HG02970 (cell line): ENCODE measurements around the gene NALCN.

Source experiments
- ATAC-seq: cut with Tn5 transposase; IDR thresholded peaks from one replicate; pipeline ENCODE4 v1.9.1; 2021; ENCODE audit warnings: mild to moderate bottlenecking, moderate library complexity, moderate number of reproducible peaks; ENCODE audit not compliant: unreplicated experiment, low FRiP score

Gene NALCN

DNA sequence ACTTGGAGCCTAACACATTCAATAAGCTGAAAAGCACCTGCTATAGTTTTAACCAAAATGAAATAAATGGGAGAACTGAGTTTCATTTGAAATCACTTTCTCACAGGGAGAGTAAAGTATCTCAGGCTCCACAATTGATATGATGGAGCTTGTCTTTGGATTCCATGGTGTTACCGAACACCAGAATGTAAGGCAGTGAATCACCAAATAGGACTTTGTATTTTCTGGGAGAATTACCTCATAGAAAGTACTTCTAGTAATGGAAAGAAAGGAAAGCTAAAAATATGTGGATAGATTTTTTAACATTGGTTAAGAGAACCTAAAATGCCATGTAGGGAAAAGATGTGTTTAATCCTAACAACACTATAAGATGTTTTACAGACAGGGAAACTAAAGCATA is 123.6 kb downstream of the NALCN start:
- ATAC-seq = no peak

DNA sequence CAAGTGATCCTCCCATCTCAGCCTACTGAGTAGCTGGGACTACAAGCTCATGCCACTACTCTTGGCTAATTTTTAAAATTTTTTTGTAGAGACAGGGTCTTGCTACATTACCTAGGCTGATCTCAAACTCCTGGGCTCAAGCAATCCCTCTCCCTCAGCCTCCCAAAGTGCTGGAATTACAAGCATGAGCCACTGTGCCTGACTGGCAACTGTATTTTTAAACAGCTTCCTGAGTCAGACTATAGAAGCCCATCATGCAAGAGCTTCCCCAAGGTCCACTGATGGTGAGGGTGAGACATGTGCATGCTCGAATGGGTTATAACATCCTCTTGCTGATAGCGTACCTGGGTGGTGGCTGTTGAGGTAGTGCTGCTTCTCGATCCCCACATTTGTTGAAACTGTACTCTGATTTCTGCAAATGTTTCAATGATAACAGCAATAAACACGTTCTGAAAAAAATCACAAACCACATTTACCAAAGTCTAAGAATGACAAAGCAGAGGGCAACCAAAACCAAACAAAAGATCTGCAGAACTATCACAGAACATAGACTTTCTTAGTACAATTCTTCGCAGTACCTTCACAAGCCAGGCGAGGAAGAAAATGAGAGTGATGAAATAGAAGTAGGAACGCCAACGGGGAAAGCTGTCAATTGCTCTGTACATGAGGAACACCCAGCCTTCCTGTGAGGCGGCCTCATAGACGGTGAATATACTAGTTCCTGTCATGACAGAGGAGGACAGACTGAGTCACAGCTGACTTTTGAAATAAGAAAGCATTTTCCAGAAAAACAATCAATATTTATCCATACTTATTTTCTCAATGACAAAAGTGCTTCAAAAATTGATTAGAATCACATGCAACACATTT is 124.4 kb downstream of the NALCN start:
- ATAC-seq = no peak

- no peak for ATAC-seq
These were observed 125.1 kb downstream of the NALCN start for GRCh38 chr13:101291206-101291605.

- peak; percentile 41 for ATAC-seq
These were observed 126.5 kb downstream of the NALCN start for GRCh38 chr13:101289764-101290163.

DNA sequence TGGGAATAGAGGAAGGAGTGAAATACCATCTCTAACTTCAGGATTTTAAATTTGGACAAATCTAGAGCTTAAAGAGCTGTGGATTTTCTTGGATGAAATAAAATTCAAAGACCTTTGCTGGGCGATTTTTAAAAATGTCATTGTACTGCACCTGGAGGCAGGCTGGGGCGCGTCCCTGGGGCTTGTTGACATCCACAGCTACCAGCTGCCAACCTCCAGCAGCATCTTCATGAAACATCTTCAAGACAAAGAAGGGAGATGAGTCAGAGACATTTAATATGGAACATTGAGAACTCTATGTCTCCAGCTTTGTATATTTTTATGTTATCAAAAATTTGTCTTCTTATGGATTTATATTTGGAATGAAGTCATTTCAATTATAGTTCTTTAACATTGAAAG is 132.5 kb downstream of the NALCN start:
- ATAC-seq = no peak

DNA sequence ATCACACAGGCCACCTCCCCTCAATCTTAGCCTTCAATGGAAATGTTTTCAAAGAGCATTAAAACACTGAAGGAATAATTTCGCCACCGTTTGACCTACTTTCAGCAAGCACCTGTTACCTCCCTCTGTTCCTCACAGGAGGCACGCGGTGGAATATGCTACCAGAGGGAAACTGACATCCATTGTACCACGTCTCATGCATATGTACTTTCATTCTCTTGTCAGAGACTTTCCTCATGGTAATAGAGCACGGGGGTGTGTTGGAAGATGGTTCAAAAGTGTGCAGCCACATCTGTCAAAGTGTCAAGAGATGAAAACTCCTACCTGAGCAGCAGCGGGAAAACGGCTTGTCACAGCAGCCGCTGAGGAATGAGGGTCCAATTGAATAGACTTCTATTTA is 143.4 kb downstream of the NALCN start:
- ATAC-seq = no peak

DNA sequence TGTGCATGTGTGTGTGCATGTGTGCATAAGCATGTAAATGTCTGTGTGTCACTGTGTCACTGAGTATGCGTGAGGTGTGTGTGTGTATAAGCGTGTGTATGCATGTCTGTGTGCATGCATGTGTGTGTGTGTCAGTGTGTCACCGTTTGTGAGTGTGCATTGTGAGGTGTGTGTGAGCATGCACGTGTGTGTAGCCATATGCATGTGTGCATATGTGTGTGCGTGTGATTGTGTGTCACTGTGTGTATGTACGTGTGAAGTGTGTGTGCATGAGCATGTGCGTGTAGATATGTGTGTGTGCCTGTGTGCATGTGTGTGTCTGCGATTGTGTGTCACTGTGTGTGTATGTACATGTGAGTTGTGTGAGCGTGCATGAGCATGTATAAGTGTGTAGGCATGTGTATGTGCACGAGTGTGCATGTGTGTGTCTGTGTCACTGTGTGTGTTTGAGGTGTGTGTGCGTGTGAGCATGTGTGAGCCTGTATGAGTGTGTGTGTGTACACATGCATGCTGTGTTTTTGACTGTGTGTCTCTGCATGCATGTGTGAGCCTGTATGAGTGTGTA is 144.5 kb downstream of the NALCN start:
- ATAC-seq = no peak

GRCh38 chr13:101267656-101268055 is 148.7 kb downstream of the NALCN start:
- no peak for ATAC-seq

DNA sequence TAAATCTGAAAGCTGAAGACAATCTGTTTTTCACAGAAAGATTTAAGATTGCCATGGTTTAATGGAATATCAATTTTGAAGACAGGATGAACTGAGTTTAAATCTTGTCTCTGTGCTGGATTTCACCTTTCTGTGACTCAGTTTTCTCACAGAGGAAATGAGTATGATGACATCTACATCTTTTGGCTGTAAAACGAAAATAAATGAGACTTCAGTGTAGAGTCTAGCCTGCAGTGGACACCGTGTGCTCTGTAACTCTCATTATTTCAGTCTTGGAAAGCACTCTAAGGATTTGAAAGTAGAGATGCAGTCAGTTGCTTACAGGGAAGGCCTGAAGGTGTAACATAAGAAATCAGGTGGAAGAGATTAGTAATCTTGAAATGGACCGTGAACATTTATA is 150.4 kb downstream of the NALCN start:
- no peak for ATAC-seq

DNA sequence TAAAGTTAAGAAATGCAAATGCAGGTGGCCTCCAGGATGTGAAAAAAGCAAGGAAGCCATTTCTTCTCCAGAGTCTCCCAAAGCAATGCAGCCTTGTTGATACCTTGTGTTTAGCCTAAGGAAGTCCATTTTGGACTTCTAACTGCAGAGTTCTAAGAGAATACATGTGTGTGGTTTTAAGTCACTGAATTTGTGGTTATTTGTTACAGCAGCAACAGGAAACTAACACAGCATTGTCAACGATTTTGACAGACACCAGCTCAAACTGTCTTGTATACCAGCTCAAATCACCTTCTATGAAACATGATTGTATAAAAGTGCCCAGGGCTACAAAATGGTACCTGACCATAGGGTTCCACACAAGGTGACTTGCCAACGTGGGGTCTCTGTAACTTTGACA is 151.4 kb downstream of the NALCN start:
- ATAC-seq = no peak

GRCh38 chr13:101262306-101262705 is 154.0 kb downstream of the NALCN start:
- peak; percentile 66 for ATAC-seq

- ATAC-seq = no peak
These were observed 157.8 kb downstream of the NALCN start for GRCh38 chr13:101258509-101258908.

GRCh38 chr13:101258071-101258470 is 158.2 kb downstream of the NALCN start:
- ATAC-seq = peak; percentile 96

DNA sequence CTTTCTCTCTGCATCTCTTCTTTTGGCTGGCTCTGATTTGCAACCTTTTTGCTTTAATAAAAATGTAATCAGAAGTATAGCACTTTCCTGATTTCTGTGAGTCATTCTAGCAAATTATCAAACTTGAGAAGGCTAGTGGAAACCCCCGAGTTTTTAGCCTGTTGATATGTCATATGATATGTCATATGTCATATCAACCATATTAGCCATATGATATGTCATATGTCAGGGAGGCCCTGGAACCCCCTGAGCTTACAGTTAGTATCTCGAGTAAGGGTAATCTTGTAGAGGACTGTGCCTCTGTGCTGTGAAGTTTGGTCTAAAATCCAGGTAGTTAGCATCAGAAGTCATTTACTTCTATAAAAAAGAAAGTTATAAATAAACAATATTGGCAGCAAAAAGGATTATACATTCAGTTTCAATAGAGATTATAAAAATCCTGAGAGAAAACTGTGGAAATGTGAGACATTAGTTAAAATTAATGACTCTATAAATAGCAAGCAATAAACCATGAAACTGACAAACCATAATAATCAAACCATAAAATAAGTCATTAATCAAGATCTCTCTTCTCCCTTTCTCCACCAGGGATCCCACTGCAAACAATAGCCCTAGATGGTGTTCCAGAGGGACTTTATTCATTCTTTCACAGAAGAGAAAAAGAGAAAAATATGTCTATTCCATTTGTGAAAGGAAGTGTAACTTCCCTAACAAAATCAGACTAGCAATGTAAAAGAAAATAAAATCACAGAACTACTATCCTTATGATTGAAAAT is 167.4 kb downstream of the NALCN start:
- no peak for ATAC-seq

GRCh38 chr13:101242720-101243119 is 173.6 kb downstream of the NALCN start:
- ATAC-seq = no peak

GRCh38 chr13:101238555-101238954 is 177.8 kb downstream of the NALCN start:
- no peak for ATAC-seq

DNA sequence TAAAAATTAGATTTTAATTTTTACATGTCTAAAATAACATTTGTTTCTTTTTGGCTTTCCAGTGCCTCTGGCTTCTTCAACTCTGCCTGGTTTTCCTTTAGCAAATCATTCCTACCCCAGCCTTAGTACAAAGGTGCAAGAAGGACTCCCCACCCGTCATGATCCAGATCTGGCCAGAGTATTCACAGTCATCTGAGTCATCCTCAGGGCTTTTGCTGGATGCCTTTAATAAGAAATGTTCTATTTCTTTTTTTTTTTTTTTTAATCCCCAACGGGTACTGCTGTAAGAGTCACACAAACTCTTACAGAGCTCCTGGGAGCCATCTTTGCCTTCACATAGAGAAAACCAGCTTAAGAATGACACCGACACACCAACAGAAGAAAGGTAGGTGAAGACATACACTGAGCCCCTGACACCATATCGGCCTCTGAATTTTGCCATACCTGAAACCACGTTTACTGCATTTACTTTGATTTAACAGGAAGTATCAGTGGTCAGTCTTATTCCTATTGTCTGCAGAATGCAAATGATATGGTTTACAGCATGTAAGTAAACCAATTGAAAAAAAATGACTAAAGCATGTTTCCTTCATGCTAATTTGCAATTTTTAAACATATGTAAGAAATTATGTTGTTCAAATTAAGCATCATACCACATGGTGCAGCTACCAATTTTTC is 184.4 kb downstream of the NALCN start:
- no peak for ATAC-seq

DNA sequence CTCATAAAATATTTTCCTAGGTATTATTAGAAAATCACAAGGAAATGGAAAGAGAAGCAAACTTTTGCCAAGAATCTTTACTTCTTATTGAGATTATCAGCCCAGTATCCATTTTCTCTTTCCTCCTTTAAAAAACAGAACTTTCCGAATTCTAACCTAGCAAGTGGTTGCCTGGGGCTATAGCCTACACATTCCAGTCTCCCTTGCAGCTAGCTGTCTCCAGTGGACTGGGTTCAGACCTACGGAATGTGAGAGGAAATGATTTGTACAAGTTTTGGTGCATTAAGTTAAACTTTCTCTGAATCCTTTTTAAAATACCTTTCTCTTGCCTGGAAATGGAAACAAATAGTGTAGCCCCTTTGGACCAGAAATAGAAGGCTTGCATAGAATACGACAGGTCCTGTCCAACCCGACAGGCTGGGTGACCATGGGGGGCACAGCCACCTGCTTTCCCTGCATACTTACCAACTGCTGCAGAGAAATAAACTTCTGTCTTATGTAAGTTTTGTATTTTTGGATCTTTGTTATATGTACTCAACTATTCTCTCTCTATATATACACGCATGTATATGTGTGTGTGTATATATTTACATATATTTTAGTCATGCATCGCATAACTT is 185.9 kb downstream of the NALCN start:
- ATAC-seq = no peak

DNA sequence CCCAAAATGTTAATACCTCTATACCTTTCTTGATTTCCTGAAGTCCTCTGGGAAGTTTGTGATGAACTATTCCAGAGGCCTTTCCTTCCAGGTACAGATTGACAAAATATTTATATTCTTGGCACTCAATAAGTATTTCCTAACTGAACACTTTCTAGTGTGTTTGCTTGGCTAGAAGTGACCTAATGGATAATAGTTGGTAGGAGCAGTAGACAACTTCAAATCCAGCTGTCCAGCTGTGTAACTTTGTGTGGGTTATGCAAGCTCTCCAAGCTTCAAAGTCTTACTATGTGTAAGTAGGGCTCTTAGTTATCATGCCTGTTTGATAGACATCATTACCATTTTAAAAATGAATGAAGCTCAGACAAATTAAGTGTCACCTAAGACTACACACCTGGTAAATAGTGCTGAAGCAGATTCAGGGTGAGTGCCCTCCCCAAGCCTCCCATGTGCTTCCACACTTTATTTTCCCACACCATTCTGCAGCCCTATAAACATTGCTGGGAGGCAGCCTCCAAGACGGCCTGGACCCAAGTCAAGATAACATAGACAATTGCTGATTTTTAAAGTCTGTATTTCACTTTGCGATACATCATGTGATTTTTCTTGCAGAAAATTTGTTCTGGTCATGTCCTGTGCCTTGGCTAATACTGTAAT is 196.6 kb downstream of the NALCN start:
- ATAC-seq = no peak

GRCh38 chr13:101218484-101218883 is 197.8 kb downstream of the NALCN start:
- ATAC-seq = no peak
